ENCODE results near the gene EHBP1L1.
A peak's percentile ranks its signal among the peaks of the same experiment; 100 is the strongest.

Gene EHBP1L1

GRCh38 chr11:65575568-65576231, at the start of gene EHBP1L1:
TSS of gene EHBP1L1 (plus strand) at chr11:65576053. CDS start at chr11:65576303, 250 bp downstream.
- Mint-ChIP-seq H3K4me1 (ENCODE audit: low read depth) (peaks cover 43% of the 10 kb centered on the region), H3K9me3 (no peaks in the 10 kb centered on the region), H3K4me3 (peak within 1 kb of the TSS; percentile 96), H3K36me3 (ENCODE audit: low read depth) (peaks cover 30% of the 10 kb centered on the region), H3K27me3 (ENCODE audit: low read depth) (no peaks in the 10 kb centered on the region), H3K27ac (peak within 1 kb of the TSS; percentile 96)
- DNase-seq (ENCODE audit: low spot score): peak; percentile 85

- Mint-ChIP-seq H3K27me3 (ENCODE audit: low read depth) (no peaks in the 10 kb centered on the region), H3K4me1 (ENCODE audit: low read depth) (peaks cover 40% of the 10 kb centered on the region), H3K9me3 (no peaks in the 10 kb centered on the region), H3K4me3 (peak overlapping the region; percentile 69), H3K27ac (no peak overlapping the region), H3K36me3 (ENCODE audit: low read depth) (peaks cover 29% of the 10 kb centered on the region)
- no peak for DNase-seq (ENCODE audit: low spot score)
Observed at GRCh38 chr11:65526744-65527143, 49.1 kb upstream of the EHBP1L1 start.

GRCh38 chr11:65528819-65529350, 47.0 kb upstream of the EHBP1L1 start:
- Mint-ChIP-seq H3K9me3 (no peaks in the 10 kb centered on the region), H3K4me3 (no peak overlapping the region), H3K27ac (peak overlapping the region; percentile 62), H3K27me3 (ENCODE audit: low read depth) (no peaks in the 10 kb centered on the region), H3K36me3 (ENCODE audit: low read depth) (peaks cover 33% of the 10 kb centered on the region), H3K4me1 (ENCODE audit: low read depth) (peaks cover 22% of the 10 kb centered on the region)
- DNase-seq (ENCODE audit: low spot score): no peak

GRCh38 chr11:65529475-65530156, 46.2 kb upstream of the EHBP1L1 start:
- no peaks in the 10 kb centered on the region for H3K27me3 Mint-ChIP-seq (ENCODE audit: low read depth)
- peaks cover 36% of the 10 kb centered on the region for H3K36me3 Mint-ChIP-seq (ENCODE audit: low read depth)
- peaks cover 16% of the 10 kb centered on the region for H3K4me1 Mint-ChIP-seq (ENCODE audit: low read depth)
- no peak overlapping the region for H3K27ac Mint-ChIP-seq
- no peak overlapping the region for H3K4me3 Mint-ChIP-seq
- no peaks in the 10 kb centered on the region for H3K9me3 Mint-ChIP-seq
- no peak for DNase-seq (ENCODE audit: low spot score)

- Mint-ChIP-seq H3K36me3 (ENCODE audit: low read depth) (peaks cover 37% of the 10 kb centered on the region), H3K27ac (peak overlapping the region; percentile 49)
- DNase-seq (ENCODE audit: low spot score): no peak
Observed at GRCh38 chr11:65530157-65530496, 45.7 kb upstream of the EHBP1L1 start.

GRCh38 chr11:65532388-65533064, 43.3 kb upstream of the EHBP1L1 start:
- Mint-ChIP-seq H3K27me3 (ENCODE audit: low read depth) (no peaks in the 10 kb centered on the region), H3K4me3 (no peak overlapping the region), H3K4me1 (ENCODE audit: low read depth) (peaks cover 11% of the 10 kb centered on the region), H3K36me3 (ENCODE audit: low read depth) (peaks cover 39% of the 10 kb centered on the region), H3K9me3 (no peaks in the 10 kb centered on the region), H3K27ac (no peak overlapping the region)
- no peak for DNase-seq (ENCODE audit: low spot score)

More at GRCh38 chr11:65530157-65530496, 45.7 kb upstream of the EHBP1L1 start:
- Mint-ChIP-seq H3K27me3 (ENCODE audit: low read depth) (no peaks in the 10 kb centered on the region), H3K4me1 (ENCODE audit: low read depth) (peaks cover 16% of the 10 kb centered on the region), H3K4me3 (no peak overlapping the region), H3K9me3 (no peaks in the 10 kb centered on the region)

GRCh38 chr11:65535102-65535501, 40.8 kb upstream of the EHBP1L1 start:
- Mint-ChIP-seq H3K9me3 (no peaks in the 10 kb centered on the region), H3K36me3 (ENCODE audit: low read depth) (peaks cover 28% of the 10 kb centered on the region), H3K27me3 (ENCODE audit: low read depth) (no peaks in the 10 kb centered on the region), H3K4me3 (no peak overlapping the region), H3K27ac (no peak overlapping the region), H3K4me1 (ENCODE audit: low read depth) (peaks cover 2% of the 10 kb centered on the region)
- no peak for DNase-seq (ENCODE audit: low spot score)

- no peak for DNase-seq (ENCODE audit: low spot score)
- peaks cover 17% of the 10 kb centered on the region for H3K36me3 Mint-ChIP-seq (ENCODE audit: low read depth)
- no peaks in the 10 kb centered on the region for H3K27me3 Mint-ChIP-seq (ENCODE audit: low read depth)
- no peaks in the 10 kb centered on the region for H3K9me3 Mint-ChIP-seq
- no peaks in the 10 kb centered on the region for H3K4me1 Mint-ChIP-seq (ENCODE audit: low read depth)
- H3K4me3 Mint-ChIP-seq: no peak overlapping the region
- no peak overlapping the region for H3K27ac Mint-ChIP-seq
Observed at GRCh38 chr11:65536412-65537295, 39.2 kb upstream of the EHBP1L1 start.

GRCh38 chr11:65537296-65537597, 38.6 kb upstream of the EHBP1L1 start:
- DNase-seq (ENCODE audit: low spot score): no peak

GRCh38 chr11:65537620-65538231, 38.1 kb upstream of the EHBP1L1 start:
- no peaks in the 10 kb centered on the region for H3K9me3 Mint-ChIP-seq
- no peak for DNase-seq (ENCODE audit: low spot score)
- H3K36me3 Mint-ChIP-seq (ENCODE audit: low read depth): peaks cover 14% of the 10 kb centered on the region
- no peak overlapping the region for H3K27ac Mint-ChIP-seq
- no peaks in the 10 kb centered on the region for H3K27me3 Mint-ChIP-seq (ENCODE audit: low read depth)
- peaks cover 3% of the 10 kb centered on the region for H3K4me1 Mint-ChIP-seq (ENCODE audit: low read depth)
- H3K4me3 Mint-ChIP-seq: no peak overlapping the region

More at GRCh38 chr11:65537296-65537597, 38.6 kb upstream of the EHBP1L1 start:
- H3K36me3 Mint-ChIP-seq (ENCODE audit: low read depth): peaks cover 15% of the 10 kb centered on the region
- H3K9me3 Mint-ChIP-seq: no peaks in the 10 kb centered on the region
- no peaks in the 10 kb centered on the region for H3K27me3 Mint-ChIP-seq (ENCODE audit: low read depth)
- H3K4me3 Mint-ChIP-seq: no peak overlapping the region
- H3K27ac Mint-ChIP-seq: no peak overlapping the region
- H3K4me1 Mint-ChIP-seq (ENCODE audit: low read depth): peaks cover 2% of the 10 kb centered on the region

GRCh38 chr11:65538232-65538914, 37.5 kb upstream of the EHBP1L1 start:
- Mint-ChIP-seq H3K9me3 (no peaks in the 10 kb centered on the region), H3K27me3 (ENCODE audit: low read depth) (no peaks in the 10 kb centered on the region), H3K4me1 (ENCODE audit: low read depth) (peaks cover 3% of the 10 kb centered on the region), H3K36me3 (ENCODE audit: low read depth) (peaks cover 16% of the 10 kb centered on the region), H3K27ac (no peak overlapping the region), H3K4me3 (peak overlapping the region; percentile 45)
- no peak for DNase-seq (ENCODE audit: low spot score)

GRCh38 chr11:65538915-65539743, 36.7 kb upstream of the EHBP1L1 start:
- H3K36me3 Mint-ChIP-seq (ENCODE audit: low read depth): peaks cover 20% of the 10 kb centered on the region
- DNase-seq (ENCODE audit: low spot score): no peak

More at GRCh38 chr11:65538915-65539743, 36.7 kb upstream of the EHBP1L1 start:
- no peak overlapping the region for H3K4me3 Mint-ChIP-seq
- no peaks in the 10 kb centered on the region for H3K27me3 Mint-ChIP-seq (ENCODE audit: low read depth)
- H3K4me1 Mint-ChIP-seq (ENCODE audit: low read depth): peaks cover 8% of the 10 kb centered on the region
- H3K27ac Mint-ChIP-seq: no peak overlapping the region
- H3K9me3 Mint-ChIP-seq: no peaks in the 10 kb centered on the region

Measured in T-helper 2 cell treated with Interferon-gamma antibody and Interleukin-4, amounts not matched to agents 5 μg/mL and 100 μg/mL, for 36 hours (primary cell).